GM20000 (cell line): ENCODE measurements around the gene KRT40.
"Not testable (repeated sequence)": the region's sequence is repeated elsewhere in the genome, so short reads cannot be mapped to it uniquely, and the experiment has no call there.

Source experiments
- DNase-seq: peaks from one replicate; pipeline ENCODE4 v3.0.0; 2012; ENCODE audit warnings: low spot score
- CTCF ChIP-seq: IDR thresholded peaks from 2 replicates; pipeline ENCODE4 v1.5.1; 2012; ENCODE audit warnings: mild to moderate bottlenecking, control low read depth; ENCODE audit errors: extremely low read depth, missing control alignments

Gene KRT40

GRCh38 chr17:41009301-41009760 lies 25.2 kb upstream of the KRT40 start:
- no peak for DNase-seq
- no peak for TF ChIP-seq CTCF

DNA sequence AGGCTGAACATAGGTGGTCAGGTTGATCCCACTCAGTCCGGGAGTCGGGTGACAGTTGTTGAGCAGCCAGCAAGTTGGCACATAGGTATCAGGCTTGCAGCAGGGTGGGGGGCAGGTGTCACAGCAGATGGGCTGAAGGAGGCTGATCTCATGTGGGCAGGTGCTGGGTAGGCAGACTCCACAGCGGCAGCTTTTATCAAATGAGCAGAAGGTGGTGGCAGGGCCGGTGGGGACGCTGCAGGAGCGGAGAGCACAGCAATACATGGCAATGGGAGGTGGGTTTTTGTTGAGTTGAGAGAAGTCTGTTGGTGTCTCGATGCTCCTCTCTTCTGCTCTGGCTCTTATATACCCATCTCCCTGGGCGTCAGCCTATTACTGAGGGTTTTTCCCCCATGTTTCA lies 24.7 kb upstream of the KRT40 start, which contains the start of gene KRTAP3-1:
TSS of gene KRTAP3-1 (minus strand) at position 318 of the 400 bp plus-strand sequence. CDS start at position 264, 54 bp downstream.
- TF ChIP-seq CTCF, result no peak
- no peak for DNase-seq

GRCh38 chr17:41004397-41004796 lies 20.3 kb upstream of the KRT40 start:
- DNase-seq, result no peak

GRCh38 chr17:41003926-41004325 lies 19.8 kb upstream of the KRT40 start:
- no peak for DNase-seq
- no peak for TF ChIP-seq CTCF

More at GRCh38 chr17:41004397-41004796, 20.3 kb upstream of the KRT40 start:
- TF ChIP-seq CTCF, result no peak

- DNase-seq, result no peak
- TF ChIP-seq CTCF, result no peak
Observed at GRCh38 chr17:41002814-41003213, 18.7 kb upstream of the KRT40 start.

DNA sequence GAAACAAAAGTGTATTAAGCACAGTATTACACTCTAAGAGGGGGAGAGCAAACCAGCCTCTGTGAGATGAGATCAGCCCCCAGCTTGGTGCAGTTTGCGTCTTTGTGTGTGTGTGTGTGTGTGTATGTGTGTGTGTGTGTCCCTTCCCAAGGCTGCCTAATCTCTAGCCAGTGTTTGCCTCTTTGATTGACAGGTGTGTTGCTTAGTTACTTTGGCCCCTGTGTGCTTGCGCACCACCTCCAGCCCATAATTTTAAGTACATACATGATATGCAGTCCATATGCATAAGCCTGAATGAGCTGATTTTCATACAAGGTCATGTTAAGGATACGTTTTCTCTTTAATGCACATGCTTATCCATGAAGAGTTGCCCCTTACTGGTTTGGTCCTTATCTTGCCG lies 17.7 kb upstream of the KRT40 start:
- no peak for DNase-seq
- no peak for TF ChIP-seq CTCF

DNA sequence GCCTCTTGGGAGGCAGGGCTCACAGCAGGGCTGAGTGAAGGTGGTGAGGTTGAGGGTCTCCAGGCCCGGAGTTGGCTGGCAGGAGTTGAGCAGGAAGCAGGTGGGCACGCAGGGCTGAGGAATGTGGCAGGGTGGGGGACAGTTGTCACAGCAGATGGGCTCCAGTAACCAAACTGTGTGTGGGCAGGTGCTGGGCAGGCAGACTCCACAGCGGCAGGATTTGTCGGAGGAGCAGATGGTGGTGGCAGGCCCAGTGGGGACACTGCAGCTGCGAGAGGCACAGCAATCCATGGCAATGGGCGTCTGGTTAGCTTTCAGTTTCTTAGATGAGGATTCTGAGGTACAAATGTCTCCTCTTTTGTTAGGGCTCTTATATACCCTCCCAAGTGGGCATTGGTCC lies 15.4 kb upstream of the KRT40 start, which contains the start of gene KRTAP3-2:
TSS of gene KRTAP3-2 (minus strand) at position 344 of the 400 bp plus-strand sequence. CDS start at position 291, 53 bp downstream.
- DNase-seq, result not testable (repeated sequence)

- no peak for DNase-seq
- no peak for TF ChIP-seq CTCF
Observed at GRCh38 chr17:40997361-40997760, 13.2 kb upstream of the KRT40 start.
